GM13977 (cell line): ENCODE measurements around the gene CORO2B.

Experiments
- DNase-seq: peaks from one replicate; pipeline ENCODE4 v3.0.0; 2012; ENCODE audit warnings: low spot score
- CTCF ChIP-seq: IDR thresholded peaks from 2 replicates; pipeline ENCODE4 v1.5.1; 2012; ENCODE audit warnings: mild to moderate bottlenecking, control low read depth; ENCODE audit not compliant: insufficient read depth; ENCODE audit errors: extremely low read depth, missing control alignments
- in situ Hi-C: fragments of 300-500 bp; cut with MboI; formaldehyde crosslinking; loops from one replicate; pipeline ENCODE4 v1.12.0; 2022; ENCODE audit warnings: low sequenced_read_pairs, low pct_unique_long_range_greater_than_20kb, mixed read lengths, inconsistent platforms; ENCODE audit not compliant: unreplicated experiment

Gene CORO2B

GRCh38 chr15:68598171-68599152, 19.7 kb downstream of the CORO2B start:
- in situ Hi-C loops: no loop called here
- no peak for DNase-seq

GRCh38 chr15:68599153-68599545, 20.4 kb downstream of the CORO2B start:
- no peak for DNase-seq
- TF ChIP-seq CTCF: no peak
- in situ Hi-C loops: no loop called here

More at GRCh38 chr15:68598171-68599152, 19.7 kb downstream of the CORO2B start:
- no peak for TF ChIP-seq CTCF

DNA sequence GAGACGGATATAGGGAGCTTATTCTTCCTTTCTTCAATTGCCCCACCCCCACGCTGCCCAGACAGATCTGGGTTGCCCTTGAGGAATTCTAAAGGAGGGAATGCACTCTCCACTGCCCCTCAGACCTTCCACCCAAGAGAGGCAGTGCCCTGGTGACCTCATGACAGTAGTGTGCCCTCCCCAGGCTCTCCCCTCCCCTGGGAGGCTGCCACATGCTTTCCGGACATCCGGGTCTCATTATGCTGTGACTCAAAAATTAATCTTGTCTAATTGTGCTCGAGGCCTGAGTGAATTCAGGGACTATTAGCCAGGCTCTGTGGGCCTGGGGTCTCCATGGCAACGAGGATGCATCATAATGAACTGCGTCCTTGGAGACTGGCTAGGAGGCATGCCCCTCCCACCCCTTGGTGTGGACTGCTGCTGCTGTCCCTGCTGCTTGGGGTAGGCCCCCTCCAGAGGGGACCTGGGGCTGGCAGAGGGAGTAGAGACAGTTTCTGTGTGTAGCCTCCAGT, 20.8 kb downstream of the CORO2B start:
- no peak for TF ChIP-seq CTCF
- in situ Hi-C loops: no loop called here
- no peak for DNase-seq

DNA sequence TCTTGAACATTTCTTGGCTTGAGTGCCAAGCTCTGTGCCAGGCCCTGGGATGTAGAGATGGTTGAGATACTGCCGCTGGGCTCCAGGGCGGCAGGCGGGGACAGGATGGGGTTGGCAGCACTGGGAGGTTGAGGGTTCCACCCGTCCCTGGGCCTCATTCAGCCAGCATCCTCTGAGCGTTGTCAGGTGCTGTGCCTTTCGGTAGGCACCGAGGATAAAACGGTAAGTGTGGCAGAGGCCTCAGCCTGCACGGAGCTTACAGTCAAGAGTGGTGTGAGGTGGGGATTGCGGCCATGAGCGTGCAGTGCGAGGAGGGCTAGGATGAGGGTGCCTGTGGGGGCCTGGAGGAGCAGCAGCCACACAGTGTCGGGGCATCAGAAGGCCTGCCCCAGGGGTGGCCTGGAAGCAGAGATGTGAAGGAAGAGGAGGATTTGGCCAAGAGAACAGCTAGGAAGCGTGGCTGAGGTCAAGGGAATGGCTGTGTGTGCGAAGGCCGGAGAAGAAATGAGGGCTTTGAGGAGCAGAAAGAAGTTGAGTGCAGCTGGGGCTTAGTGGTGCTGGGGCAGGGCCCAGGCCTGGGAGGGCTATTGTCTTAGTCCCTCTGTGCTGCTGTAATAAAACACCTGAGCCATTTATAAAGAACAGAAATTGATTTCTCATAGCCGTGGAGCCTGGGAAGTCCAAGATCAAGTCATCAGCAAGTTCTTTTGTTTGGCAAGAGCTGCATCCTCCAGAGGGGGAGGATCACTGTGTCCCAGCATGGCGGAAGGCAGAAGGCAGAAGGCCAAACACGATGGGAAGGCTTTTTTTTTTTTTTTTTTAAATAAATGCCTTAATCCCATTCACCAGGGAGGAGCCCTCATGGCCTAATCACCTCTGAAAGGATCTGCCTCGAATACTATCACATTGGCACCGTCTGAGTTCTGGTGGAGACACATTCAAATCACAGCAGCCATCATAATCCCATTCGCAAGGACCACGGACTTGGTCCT, 22.7 kb downstream of the CORO2B start:
- in situ Hi-C loops: no loop called here
- TF ChIP-seq CTCF: no peak
- DNase-seq: no peak

DNA sequence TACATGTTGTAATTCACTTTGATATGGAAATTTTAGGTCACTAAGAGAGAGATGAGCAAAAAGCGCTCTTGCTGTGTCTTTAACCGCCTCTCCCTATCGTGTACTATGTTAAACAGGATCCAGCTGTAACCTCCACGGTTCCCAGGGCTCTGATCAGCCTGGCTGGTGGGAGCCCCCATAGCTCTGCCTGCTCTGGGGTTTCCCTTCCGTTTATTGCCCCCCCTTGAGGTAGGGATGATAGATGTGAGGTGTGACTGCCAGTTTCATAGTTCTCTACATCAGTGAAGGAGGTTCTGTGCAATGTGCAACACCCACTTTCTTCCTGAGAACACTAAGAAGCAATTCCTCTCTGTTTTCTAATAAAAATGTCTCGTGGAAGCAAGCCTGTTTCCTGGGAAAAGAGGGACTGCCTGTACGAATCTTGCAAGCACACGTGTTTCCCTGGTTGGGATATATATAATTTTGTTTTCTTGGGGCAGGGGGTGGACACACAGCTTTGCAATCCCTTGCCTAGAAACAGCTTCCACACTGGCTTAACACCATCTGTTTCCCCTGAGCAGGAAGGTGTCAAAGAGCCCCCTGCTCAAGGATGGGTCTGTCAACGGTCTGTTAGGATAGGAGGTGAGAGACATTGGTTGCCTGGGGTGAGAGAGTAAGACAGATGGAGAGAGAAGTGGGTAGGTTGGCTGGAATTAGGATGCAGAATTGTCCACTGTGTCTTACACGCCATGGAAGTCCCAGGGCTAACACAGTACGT, 23.8 kb downstream of the CORO2B start:
- TF ChIP-seq CTCF: no peak
- DNase-seq: no peak
- in situ Hi-C loops: no loop called here

- in situ Hi-C loops: no loop called here
- no peak for TF ChIP-seq CTCF
- DNase-seq: no peak
Measured at GRCh38 chr15:68603216-68603595, 24.4 kb downstream of the CORO2B start.
